Lung (tissue), 16 donors: Measurements from ENCODE around the gene NDUFS7. TPM values are rescaled to one million over a fixed set of nuclear protein-coding genes. Genes with fewer than 3 reads are reported as not detected.

Source experiments
- ATAC-seq: fragments of 200-7000 bp; cut with Tn5 transposase; one replicate; pipeline ENCODE4 v1.9.1; 2020; ENCODE audit warnings: moderate number of reproducible peaks; ENCODE audit not compliant: insufficient read depth, low FRiP score
- DNase-seq, 3 donors: peaks; one replicate each; pipeline ENCODE4 v3.0.0-alpha.2; 2013 to 2017
- H3K27ac ChIP-seq, 2 donors: one replicate each; pipeline ENCODE4 v1.5.1; 2013; ENCODE audit warnings: mild to moderate bottlenecking in 2 of 2, moderate library complexity in 2 of 2, control low read depth in 1 of 2, inconsistent platforms in 1 of 2, low read depth in 1 of 2, low read length in 1 of 2
- H3K27me3 ChIP-seq, 3 donors: one replicate each; pipeline ENCODE4 v1.5.1; 2013; ENCODE audit warnings: low read length in 2 of 3; ENCODE audit not compliant: control insufficient read depth in 3 of 3, insufficient read depth in 3 of 3
- H3K36me3 ChIP-seq, 4 donors: one replicate each; pipeline ENCODE4 v1.5.1; 2013; ENCODE audit warnings: low read length in 4 of 4, mild to moderate bottlenecking in 1 of 4, moderate library complexity in 1 of 4; ENCODE audit not compliant: control insufficient read depth in 4 of 4, insufficient read depth in 4 of 4
- H3K4me1 ChIP-seq, 5 donors: one replicate each; pipeline ENCODE4 v1.5.1; 2013; ENCODE audit warnings: low read length in 5 of 5, mild to moderate bottlenecking in 2 of 5, moderate library complexity in 1 of 5; ENCODE audit not compliant: control insufficient read depth in 5 of 5, insufficient read depth in 5 of 5
- H3K4me3 ChIP-seq: one replicate; pipeline ENCODE4 v1.5.1; 2013; ENCODE audit warnings: mild to moderate bottlenecking, control low read depth, moderate library complexity
- H3K9ac ChIP-seq, 2 donors: one replicate each; pipeline ENCODE4 v1.5.1; 2013; ENCODE audit warnings: low read length in 2 of 2, control low read depth in 1 of 2; ENCODE audit not compliant: insufficient read depth in 1 of 2
- H3K9me3 ChIP-seq, 4 donors: one replicate each; pipeline ENCODE4 v1.5.1; 2013; ENCODE audit warnings: low read length in 3 of 4, mild to moderate bottlenecking in 1 of 4, moderate library complexity in 1 of 4; ENCODE audit not compliant: control insufficient read depth in 4 of 4, insufficient read depth in 3 of 4
- WGBS, 2 donors: extraction: QIAGEN DNeasy Blood & Tissue Kit; methylation state at CpG; one replicate each; pipeline ENCODE4 v1.1.7; 2013; 5-methylcytosine and 5-hydroxymethylcytosine counted together
- long read RNA-seq, 5 donors: transcript quantifications; one replicate each; lab custom pipeline, GENCODE V29; 2026
- polyA plus RNA-seq, 2 donors: library from polyadenylated mRNA; stranded (reverse); fragments of 200-250 nt; gene quantifications; one replicate each; pipeline ENCODE4 v1.2.1, GENCODE V29; 2013
- total RNA-seq, 2 donors: library from RNA; depleted of rRNA in 1 of 2; stranded (reverse); fragments of >200 nt in 1 of 2; gene quantifications; one replicate each; pipeline ENCODE4 v1.2.1, GENCODE V29; 2014 to 2021
- TF ChIP-seq, protein P1 (sequence below): IDR thresholded peaks from 2 replicates; pipeline ENCODE4 v1.5.1; 2012; ENCODE audit warnings: mild to moderate bottlenecking; ENCODE audit errors: control extremely low read depth, extremely low read depth
- donor health status: control.
- donor health status: control.
- donor health status: Bipolar disorder and iron deficiency.
- donor health status: healthy.
- donor health status: DM: yes; HTN: yes; CAD: no.

NDUFS7 gene
- total RNA-seq: 100 to 1,000 TPM in 1 of 2 donors, 10 to 100 TPM in 1; 33.4 to 114 TPM
- 100 to 1,000 TPM; 103 to 133 TPM for polyA plus RNA-seq
- long read RNA-seq, donor 1, transcript NDUFS7-217 (1 exons, 3,743 nt): minor isoform, 6 of 110 reads
- long read RNA-seq, donor 1, transcript NDUFS7-201 (8 exons, 1,039 nt): major isoform, 35 of 110 reads
- long read RNA-seq, donor 1, partial matches to known transcripts: 68 of 110 reads
- long read RNA-seq, donor 1, other reads (novel, unspliced or antisense): 0 of 110 reads
- long read RNA-seq, donor 2, transcript NDUFS7-201 (8 exons, 1,039 nt): major isoform, 18 of 22 reads
- long read RNA-seq, donor 2, partial matches to known transcripts: 0 of 22 reads
- long read RNA-seq, donor 2, other reads (novel, unspliced or antisense): 0 of 22 reads
- long read RNA-seq, donor 3, transcript NDUFS7-201 (8 exons, 1,039 nt): major isoform, 23 of 33 reads
- long read RNA-seq, donor 3, transcript NDUFS7-217 (1 exons, 3,743 nt): minor isoform, 7 of 33 reads
- long read RNA-seq, donor 3, partial matches to known transcripts: 0 of 33 reads
- long read RNA-seq, donor 3, other reads (novel, unspliced or antisense): 0 of 33 reads
- long read RNA-seq, donor 4, transcript NDUFS7-201 (8 exons, 1,039 nt): major isoform, 21 of 30 reads
- long read RNA-seq, donor 4, transcript NDUFS7-217 (1 exons, 3,743 nt): minor isoform, 6 of 30 reads
- long read RNA-seq, donor 4, partial matches to known transcripts: 0 of 30 reads
- long read RNA-seq, donor 4, other reads (novel, unspliced or antisense): 0 of 30 reads
- long read RNA-seq, donor 5, transcript NDUFS7-201 (8 exons, 1,039 nt): major isoform, 43 of 54 reads
- long read RNA-seq, donor 5, transcript NDUFS7-217 (1 exons, 3,743 nt): minor isoform, 5 of 54 reads
- long read RNA-seq, donor 5, partial matches to known transcripts: 0 of 54 reads
- long read RNA-seq, donor 5, other reads (novel, unspliced or antisense): 0 of 54 reads

DNA sequence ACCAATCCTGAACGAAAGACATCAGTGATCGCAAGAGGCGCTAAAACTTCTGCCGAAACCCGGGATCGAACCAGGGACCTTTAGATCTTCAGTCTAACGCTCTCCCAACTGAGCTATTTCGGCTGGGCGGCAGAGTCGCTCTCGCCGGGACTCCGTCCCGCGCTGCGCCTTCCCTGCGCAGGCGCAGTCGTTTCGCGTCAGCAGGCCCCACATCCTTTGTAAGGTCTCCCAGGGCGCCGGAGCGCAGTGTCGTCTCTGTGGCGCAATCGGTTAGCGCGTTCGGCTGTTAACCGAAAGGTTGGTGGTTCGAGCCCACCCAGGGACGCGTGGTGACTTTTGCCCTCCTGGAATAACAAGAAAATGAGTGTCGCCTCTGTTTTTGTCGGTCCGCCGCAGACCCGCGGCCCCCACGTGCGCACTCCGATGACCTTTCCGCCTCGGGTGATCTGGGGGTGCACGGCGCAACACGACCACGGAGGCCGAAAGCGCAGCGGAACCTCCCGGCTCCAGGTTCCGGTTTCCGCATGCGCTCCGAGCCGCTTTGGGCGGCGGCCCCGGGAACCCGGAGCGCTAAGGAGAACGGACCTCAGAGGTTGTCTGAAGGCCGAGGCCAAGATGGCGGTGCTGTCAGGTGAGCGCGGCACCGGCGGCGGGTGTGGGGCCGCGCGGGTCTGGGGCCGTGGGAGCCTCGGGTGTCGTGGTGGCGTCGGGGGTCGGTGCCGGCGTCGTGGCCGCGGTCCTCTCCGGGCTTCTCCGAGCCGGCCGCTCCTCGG, at the start of gene NDUFS7:
TSS of gene NDUFS7 (plus strand) at position 596 of the 773 bp plus-strand sequence. CDS start at position 616, 20 bp downstream.
- peak within 1 kb of the TSS; percentile 91 to 96 for H3K27ac ChIP-seq

GRCh38 chr19:1336079-1336684, 47.5 kb upstream of the NDUFS7 start:
- Histone ChIP-seq H3K9ac (no peak overlapping the region), H3K4me3 (no peak overlapping the region), H3K27me3 (peaks cover 0 to 3% (median 2%) of the 10 kb centered on the region in 3 donors), H3K27ac (no peak overlapping the region), H3K9me3 (peaks cover 0 to 3% (median 0%) of the 10 kb centered on the region in 4 donors), H3K4me1 (peaks cover 0 to 4% (median 0%) of the 10 kb centered on the region in 5 donors), H3K36me3 (no peaks in the 10 kb centered on the region)
- ATAC-seq (no peak), DNase-seq (no peak)
- TF ChIP-seq, protein P1, sequence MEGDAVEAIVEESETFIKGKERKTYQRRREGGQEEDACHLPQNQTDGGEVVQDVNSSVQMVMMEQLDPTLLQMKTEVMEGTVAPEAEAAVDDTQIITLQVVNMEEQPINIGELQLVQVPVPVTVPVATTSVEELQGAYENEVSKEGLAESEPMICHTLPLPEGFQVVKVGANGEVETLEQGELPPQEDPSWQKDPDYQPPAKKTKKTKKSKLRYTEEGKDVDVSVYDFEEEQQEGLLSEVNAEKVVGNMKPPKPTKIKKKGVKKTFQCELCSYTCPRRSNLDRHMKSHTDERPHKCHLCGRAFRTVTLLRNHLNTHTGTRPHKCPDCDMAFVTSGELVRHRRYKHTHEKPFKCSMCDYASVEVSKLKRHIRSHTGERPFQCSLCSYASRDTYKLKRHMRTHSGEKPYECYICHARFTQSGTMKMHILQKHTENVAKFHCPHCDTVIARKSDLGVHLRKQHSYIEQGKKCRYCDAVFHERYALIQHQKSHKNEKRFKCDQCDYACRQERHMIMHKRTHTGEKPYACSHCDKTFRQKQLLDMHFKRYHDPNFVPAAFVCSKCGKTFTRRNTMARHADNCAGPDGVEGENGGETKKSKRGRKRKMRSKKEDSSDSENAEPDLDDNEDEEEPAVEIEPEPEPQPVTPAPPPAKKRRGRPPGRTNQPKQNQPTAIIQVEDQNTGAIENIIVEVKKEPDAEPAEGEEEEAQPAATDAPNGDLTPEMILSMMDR: no peak
- 84 to 86% methylated on average over 22 of the region's 22 CpGs for WGBS, 2 donors

More for the DNA sequence above, at the start of gene NDUFS7:
- Histone ChIP-seq H3K27me3 (no peaks in the 10 kb centered on the region), H3K36me3 (peaks cover 0 to 10% (median 0%) of the 10 kb centered on the region in 4 donors), H3K9me3 (no peaks in the 10 kb centered on the region), H3K9ac (peak within 1 kb of the TSS; percentile 28 to 37), H3K4me3 (peak within 1 kb of the TSS; percentile 94), H3K4me1 (peaks cover 0 to 17% (median 0%) of the 10 kb centered on the region in 5 donors)
- WGBS, 2 donors: 0 to 1% methylated on average over 79 to 90 of the region's 90 CpGs
- ATAC-seq (peak; percentile 93), DNase-seq (peak; percentile 93 to 96 (median 94))
- TF ChIP-seq, protein P1: no peak

- no peak for ATAC-seq
- H3K9me3 ChIP-seq: no peaks in the 10 kb centered on the region
- H3K27me3 ChIP-seq: peaks cover 0 to 3% (median 0%) of the 10 kb centered on the region in 3 donors
- no peaks in the 10 kb centered on the region for H3K4me1 ChIP-seq
- TF ChIP-seq, protein P1: no peak
- WGBS, 2 donors: 79 to 87% methylated on average over 28 of the region's 28 CpGs
- H3K4me3 ChIP-seq: no peak overlapping the region
- no peak for DNase-seq
- H3K9ac ChIP-seq: no peak overlapping the region
- H3K36me3 ChIP-seq: no peaks in the 10 kb centered on the region
- no peak overlapping the region for H3K27ac ChIP-seq
Measured at GRCh38 chr19:1340681-1341469, 42.8 kb upstream of the NDUFS7 start.
